ENCODE data around the gene RNU6-9.

DNA sequence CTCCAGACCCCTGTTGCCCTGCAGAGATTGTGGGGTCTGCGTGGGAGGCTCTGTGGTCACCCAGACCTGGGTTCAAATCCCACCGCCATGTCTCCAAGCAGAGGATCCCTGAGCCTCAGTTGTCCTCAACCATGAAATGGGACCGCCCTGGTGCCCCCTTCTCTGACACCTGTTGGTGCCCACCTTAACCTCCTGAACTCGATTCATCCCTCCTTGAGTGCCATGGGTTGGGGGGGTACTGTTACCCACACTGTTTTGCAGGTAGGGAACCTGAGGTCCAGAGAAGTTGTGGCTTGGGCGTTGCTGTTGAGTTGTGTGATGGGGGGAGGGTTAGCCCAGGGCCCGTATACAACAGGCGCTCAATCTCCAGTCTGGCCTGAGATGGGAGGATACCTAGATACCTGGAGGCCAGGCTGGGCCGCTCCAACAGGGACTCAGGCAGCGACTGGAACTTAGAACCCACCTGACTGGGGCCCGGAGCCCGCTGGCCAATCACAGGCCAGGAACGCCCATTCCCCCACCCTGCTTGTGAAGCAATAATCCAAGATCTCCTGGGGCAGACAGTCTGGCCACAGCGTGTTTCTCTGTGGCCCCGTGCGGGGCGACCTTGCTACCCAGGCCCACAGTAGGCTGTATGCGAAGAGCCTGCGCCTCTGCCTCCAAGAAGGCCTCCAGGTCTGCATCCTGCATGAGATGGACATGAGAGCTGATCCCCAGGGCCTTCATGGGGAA is 35.4 kb downstream of the RNU6-9 start:
- no peak for TF ChIP-seq POLR2A (IDR thresholded peaks at IDR 0.05)
- TF ChIP-seq, protein P1, sequence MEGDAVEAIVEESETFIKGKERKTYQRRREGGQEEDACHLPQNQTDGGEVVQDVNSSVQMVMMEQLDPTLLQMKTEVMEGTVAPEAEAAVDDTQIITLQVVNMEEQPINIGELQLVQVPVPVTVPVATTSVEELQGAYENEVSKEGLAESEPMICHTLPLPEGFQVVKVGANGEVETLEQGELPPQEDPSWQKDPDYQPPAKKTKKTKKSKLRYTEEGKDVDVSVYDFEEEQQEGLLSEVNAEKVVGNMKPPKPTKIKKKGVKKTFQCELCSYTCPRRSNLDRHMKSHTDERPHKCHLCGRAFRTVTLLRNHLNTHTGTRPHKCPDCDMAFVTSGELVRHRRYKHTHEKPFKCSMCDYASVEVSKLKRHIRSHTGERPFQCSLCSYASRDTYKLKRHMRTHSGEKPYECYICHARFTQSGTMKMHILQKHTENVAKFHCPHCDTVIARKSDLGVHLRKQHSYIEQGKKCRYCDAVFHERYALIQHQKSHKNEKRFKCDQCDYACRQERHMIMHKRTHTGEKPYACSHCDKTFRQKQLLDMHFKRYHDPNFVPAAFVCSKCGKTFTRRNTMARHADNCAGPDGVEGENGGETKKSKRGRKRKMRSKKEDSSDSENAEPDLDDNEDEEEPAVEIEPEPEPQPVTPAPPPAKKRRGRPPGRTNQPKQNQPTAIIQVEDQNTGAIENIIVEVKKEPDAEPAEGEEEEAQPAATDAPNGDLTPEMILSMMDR (IDR thresholded peaks at IDR 0.05), result no peak

Data from heart left ventricle (tissue), 13 donors.